NCI-H774 (cell line): ENCODE data around the gene CNPY1.

ENCODE experiments used
- DNase-seq: peaks from one replicate; lab custom pipeline; 2025; lab: John Stamatoyannopoulos, UW

The CNPY1 gene

DNA sequence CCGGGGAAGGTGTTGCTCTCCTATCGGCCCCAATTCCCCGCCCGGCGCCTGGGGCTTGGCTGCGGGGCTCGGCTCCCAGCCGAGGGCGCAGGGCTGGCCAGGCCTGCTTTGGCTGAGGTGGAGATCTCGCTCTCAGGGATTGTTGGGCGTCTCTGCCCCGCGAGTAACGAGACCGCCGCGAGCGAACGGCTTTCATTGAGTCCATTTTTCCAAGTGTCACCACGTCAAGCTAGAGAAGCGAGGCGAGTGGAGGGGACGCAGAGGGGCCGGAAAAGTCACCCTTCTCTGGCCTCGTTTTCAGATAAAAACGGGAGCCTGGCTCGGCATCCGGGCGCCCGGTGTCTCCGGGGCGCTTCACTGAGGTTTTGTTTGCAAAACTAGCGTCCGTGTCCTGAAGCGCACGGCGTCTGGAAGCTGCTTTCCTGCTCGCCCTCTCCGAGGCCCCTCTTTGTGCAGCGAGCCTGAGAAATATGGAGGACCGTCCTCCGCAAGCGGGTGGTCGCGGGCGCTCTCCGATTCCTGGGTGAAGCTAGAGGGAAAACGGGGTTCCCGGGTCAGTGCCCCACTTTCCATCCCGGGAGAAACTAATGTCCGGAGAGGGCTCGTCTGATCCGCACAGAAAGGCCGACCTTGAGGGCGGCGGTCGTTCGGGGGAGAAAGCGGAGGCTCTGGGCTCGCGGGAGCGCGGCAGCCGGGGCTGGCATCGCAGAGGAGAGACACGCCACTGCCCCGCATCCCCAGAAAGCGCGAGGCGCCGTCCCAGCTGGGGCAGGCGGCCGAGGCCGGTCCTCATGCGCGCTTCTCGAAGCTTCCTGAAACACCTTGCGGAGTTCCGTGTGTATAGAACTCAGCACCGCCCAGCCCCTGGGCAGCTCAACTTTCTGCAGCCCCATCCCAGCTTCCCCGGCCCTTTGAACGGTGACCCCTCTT is 91.9 kb downstream of the CNPY1 start:
- DNase-seq, result no peak

DNA sequence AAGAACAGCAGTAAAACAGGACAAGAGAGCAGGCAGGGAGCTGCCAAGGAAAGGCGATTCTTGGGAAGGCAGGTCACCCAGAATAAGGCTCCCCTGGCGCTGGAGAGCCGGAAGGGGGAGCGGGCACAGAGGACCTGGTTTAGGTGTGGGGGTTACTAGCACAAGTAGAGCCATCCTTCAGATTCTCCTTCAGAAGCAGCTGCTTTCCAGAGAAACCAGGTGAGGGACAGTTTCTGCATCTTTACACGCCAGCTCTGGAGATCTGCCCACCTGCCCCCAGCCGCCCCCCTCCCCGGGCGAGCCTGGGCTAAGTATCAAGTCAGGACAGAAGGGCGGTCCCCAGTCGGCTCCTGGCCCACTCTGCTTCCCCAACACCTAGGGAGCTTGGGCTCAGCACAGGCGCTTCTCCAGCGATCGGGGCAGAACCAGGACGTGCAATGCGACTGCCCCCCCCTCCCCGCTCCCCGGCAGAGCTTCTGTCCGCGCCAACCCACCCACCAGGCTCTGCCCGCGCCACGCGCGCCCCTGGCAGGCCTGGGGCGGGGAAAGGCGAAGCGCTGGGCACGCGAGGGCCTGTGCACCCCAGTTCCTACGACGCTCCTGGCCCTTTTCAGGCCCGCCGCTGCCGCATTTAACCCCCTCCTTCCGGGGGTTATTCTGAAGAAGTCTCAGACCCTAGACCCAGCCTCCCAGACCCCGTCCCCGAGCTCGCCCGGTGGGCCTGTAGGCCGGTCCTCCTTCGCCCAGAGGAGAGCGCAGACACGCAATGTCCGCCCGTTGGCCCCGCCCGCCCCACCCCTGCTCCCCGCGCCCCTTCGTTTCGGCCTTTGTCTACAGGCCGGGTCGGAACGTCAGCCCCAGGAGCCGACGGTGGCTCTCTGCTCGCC is 92.8 kb downstream of the CNPY1 start:
- DNase-seq, result no peak

- no peak for DNase-seq
Observed at GRCh38 chr7:155452505-155453295, 93.7 kb downstream of the CNPY1 start.

- DNase-seq, result no peak
Observed at GRCh38 chr7:155451840-155452239, 94.5 kb downstream of the CNPY1 start.
